GM10266 (cell line): ENCODE data around the gene POP5.

Source experiments
- DNase-seq: peaks from one replicate; pipeline ENCODE4 v3.0.0; 2012; ENCODE audit errors: extremely low spot score
- TF ChIP-seq, protein P1 (sequence below): IDR thresholded peaks from 2 replicates; pipeline ENCODE4 v1.5.1; 2012; ENCODE audit warnings: mild to moderate bottlenecking, low read depth; ENCODE audit not compliant: control insufficient read depth, insufficient read depth; ENCODE audit errors: missing control alignments

POP5 gene

DNA sequence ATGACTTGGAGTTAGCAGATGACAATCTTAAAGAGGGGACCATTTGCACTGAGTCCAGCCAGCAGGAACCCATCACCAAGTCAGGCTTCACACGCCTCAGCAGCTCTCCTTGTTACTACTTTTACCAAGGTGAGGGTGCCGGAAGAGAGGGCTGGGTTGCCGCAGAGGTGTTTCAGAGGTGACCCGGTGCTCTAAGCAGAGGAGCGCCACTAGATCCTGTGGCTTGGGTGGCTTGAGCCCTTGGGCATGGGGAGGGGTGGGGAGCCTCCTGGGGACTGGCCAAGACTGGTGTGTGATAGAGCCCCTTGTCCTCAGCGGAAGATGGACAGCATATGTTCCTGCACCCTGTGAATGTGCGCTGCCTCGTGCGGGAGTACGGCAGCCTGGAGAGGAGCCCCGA lies 17.7 kb downstream of the POP5 start:
- DNase-seq, result no peak
- TF ChIP-seq, protein P1, sequence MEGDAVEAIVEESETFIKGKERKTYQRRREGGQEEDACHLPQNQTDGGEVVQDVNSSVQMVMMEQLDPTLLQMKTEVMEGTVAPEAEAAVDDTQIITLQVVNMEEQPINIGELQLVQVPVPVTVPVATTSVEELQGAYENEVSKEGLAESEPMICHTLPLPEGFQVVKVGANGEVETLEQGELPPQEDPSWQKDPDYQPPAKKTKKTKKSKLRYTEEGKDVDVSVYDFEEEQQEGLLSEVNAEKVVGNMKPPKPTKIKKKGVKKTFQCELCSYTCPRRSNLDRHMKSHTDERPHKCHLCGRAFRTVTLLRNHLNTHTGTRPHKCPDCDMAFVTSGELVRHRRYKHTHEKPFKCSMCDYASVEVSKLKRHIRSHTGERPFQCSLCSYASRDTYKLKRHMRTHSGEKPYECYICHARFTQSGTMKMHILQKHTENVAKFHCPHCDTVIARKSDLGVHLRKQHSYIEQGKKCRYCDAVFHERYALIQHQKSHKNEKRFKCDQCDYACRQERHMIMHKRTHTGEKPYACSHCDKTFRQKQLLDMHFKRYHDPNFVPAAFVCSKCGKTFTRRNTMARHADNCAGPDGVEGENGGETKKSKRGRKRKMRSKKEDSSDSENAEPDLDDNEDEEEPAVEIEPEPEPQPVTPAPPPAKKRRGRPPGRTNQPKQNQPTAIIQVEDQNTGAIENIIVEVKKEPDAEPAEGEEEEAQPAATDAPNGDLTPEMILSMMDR, result no peak

DNA sequence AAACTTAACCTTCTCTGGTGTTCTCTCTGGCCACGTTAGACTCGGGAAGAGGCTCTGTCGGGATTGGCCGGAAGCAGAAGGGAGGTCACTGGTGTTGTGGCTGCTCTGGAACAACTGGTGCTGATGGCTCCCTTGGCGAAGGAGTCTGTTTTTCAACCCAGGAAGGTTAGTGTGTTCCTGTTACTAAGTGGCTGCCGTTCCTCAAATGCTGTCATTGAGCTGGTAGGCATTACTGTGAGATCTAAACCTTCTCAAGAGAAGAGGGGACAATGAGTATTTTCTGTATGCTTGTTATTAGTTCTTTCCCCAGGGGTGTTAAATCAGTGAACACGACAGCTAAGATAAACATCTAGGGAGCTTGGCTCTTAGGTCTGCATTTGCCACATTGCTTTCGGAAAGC lies 18.3 kb downstream of the POP5 start:
- no peak for DNase-seq
- TF ChIP-seq, protein P1, result no peak

DNA sequence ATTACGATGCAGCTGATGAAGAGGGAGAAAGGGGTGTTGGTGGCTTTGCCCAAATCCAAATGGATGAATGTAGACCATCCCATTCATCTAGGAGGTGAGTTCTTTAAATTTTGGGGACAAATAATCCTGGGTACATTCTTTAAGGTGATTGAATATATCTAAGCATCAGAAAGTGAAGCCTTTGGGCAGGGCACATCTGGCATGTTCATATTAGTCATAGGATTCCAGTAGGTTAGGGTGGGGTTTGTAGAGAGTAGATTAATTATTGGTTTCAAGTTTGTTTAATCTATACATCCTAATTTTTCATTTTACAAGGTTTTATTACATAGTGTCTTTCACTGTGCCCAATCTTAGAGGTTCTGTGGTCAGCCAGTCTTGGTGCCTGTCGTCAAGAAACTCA lies 23.6 kb downstream of the POP5 start:
- no peak for DNase-seq

DNA sequence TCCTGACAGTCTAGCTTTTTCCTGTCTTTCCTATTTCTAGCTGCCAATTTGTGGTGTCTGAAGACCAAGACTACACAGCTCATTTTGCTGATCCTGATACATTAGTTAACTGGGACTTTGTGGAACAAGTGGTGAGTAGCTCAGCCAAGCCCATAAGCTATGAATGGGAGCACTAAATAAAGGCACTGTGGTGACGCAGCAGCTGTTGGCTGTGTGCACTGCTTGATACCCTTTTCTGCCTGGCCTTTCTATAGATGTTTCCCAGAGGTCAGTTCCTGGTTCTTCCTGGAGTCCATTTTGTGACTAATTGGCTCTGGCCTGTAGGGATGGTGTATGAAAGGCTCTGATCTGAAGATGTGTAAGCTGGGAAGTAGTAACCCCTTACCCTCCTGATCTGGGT lies 26.5 kb downstream of the POP5 start:
- DNase-seq, result no peak
- TF ChIP-seq, protein P1, result no peak

More for the DNA sequence above, 23.6 kb downstream of the POP5 start:
- TF ChIP-seq, protein P1, result no peak

DNA sequence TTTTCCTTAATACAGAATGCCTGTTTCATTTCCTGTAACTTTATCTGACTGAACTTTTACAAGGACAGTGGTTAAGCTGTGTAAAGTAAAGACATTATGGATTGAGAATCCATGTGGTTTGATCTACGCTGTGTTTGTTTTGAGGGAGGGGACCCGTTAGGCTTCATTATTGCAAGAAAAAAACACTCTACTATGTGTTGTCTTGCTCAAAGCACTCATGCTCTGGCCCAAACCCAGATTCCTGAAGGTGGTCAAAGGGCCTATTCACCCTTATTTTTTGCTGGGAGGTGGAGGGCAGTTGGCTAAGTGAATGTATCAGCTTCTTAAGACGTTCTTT lies 35.2 kb downstream of the POP5 start:
- DNase-seq, result no peak
- TF ChIP-seq, protein P1, result no peak

DNA sequence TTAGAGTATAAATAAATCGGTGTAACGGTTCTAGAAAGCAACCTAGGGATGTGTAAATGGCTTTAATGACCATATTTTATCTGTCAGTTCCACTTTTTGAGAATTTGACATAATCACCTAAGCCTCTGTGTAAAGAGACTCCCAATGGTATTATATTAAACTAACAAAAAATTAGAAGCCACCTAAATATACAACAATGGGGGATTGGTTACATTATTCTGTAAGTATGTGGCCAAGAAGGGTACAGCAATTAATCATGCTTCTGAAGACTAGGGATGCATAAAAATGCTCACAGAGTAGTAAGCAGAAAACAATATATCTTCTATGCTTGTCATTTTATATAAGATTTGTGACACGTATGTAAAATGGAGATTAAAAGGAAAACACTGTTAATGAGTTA lies 36.5 kb downstream of the POP5 start:
- TF ChIP-seq, protein P1, result no peak
- no peak for DNase-seq

DNA sequence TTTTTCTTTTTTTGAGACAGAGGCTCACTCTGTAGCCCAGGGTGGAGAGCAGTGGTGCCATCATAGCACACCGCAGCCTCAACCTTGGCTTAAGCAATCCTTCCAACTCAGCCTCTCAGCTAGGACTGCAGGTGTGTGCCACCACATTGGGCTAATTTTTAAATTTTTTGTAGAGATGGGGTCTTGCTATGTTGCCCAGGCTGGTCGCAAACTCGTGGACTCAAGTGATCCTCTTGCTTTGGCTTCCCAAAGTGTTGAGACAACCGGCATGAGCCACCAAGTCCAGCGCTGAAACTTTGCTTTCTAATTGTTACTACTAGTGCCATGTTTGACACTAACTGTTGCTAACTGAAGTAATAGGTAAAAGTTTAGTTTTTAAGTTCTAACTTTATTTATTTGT lies 39.0 kb downstream of the POP5 start:
- TF ChIP-seq, protein P1, result no peak
- DNase-seq, result no peak
